A549 (cell line): Measurements from ENCODE around the gene FAM163B. TPM values are rescaled to one million over a fixed set of nuclear protein-coding genes. Genes with fewer than 3 reads are reported as not detected.
A peak's percentile ranks its signal among the peaks of the same experiment; 100 is the strongest.

Experiments
- ATAC-seq, 2 experiments: fragments of 200-7000 bp in 1 of 2; fragments of >200 bp in 1 of 2; cut with Nextera tagmentation in 1 of 2; cut with Tn5 transposase in 1 of 2; 3 replicates each; pipeline versions ENCODE4 v1.8.0 to v1.9.1; 2018 to 2020; ENCODE audit warnings: mild to moderate bottlenecking in 1 of 2, moderate library complexity in 1 of 2
- CTCF ChIA-PET: fragments of 300-600 bp; sonication (Branson Sonifier 250); formaldehyde crosslinking; extraction: SDS; loops from one replicate; lab custom pipeline; 2021; ENCODE audit warnings: antibody characterized with exemption, inconsistent platforms; lab: Yijun Ruan, JAX
- POLR2A ChIA-PET: fragments of 350-600 bp; formaldehyde crosslinking; extraction: SDS; loops from one replicate; lab custom pipeline; 2021; ENCODE audit warnings: antibody characterized with exemption, inconsistent platforms; lab: Yijun Ruan, JAX
- DNase-seq, 2 experiments: peaks; one replicate each; pipeline versions ENCODE4 v3.0.0 to v3.0.0-alpha.2; 2011 to 2016; ENCODE audit warnings: low read depth in 1 of 2, low spot score in 1 of 2
- FAIRE-seq: peaks from 2 replicates; lab custom pipeline; 2011; peaks lifted over from hg19 to GRCh38; lab: Jason Lieb, UNC
- H3K27ac ChIP-seq, 2 experiments: fragments of >200 bp; sonication (Bioruptor Twin); formaldehyde crosslinking; 3 replicates each; pipeline ENCODE4 v1.5.1; 2016 to 2017
- H3K4me1 ChIP-seq: fragments of >200 bp; sonication (Bioruptor Twin); formaldehyde crosslinking; 3 replicates; pipeline ENCODE4 v1.6.1; 2016
- H3K4me2 ChIP-seq: fragments of >200 bp; sonication (Bioruptor Twin); formaldehyde crosslinking; 3 replicates; pipeline ENCODE4 v1.6.1; 2016
- H3K4me3 ChIP-seq: fragments of >200 bp; sonication (Bioruptor Twin); formaldehyde crosslinking; 3 replicates; pipeline ENCODE4 v1.5.1; 2016
- H3K9me3 ChIP-seq: fragments of >200 bp; sonication (Bioruptor Twin); formaldehyde crosslinking; 3 replicates; pipeline ENCODE4 v1.6.1; 2016
- CBX2 ChIP-seq: fragments of 200-600 bp; sonication (generic); IDR thresholded peaks from 2 replicates; pipeline ENCODE4 v1.6.1; 2016; ENCODE audit warnings: low read depth, mild to moderate bottlenecking, borderline replicate concordance
- CBX8 ChIP-seq: fragments of 200-600 bp; sonication (generic); IDR thresholded peaks from 2 replicates; pipeline ENCODE4 v1.6.1; 2016
- EP300 ChIP-seq, 2 experiments: fragments of >200 bp; sonication (Bioruptor Twin); formaldehyde crosslinking; IDR thresholded peaks; 2 replicates in 1 of 2; 3 replicates in 1 of 2; pipeline ENCODE4 v1.6.1; 2016 to 2017
- FOXS1 ChIP-seq: fragments of 250-450 bp; sonication (Bioruptor Pico); IDR thresholded peaks from 2 replicates; pipeline ENCODE4 v1.5.0; 2020; ENCODE audit warnings: mild to moderate bottlenecking, moderate library complexity
- GATA3 ChIP-seq: IDR thresholded peaks from 2 replicates; pipeline ENCODE4 v1.6.1; 2012; ENCODE audit warnings: borderline replicate concordance
- HEYL ChIP-seq: fragments of 250-450 bp; sonication (Bioruptor Pico); IDR thresholded peaks from 2 replicates; pipeline ENCODE4 v1.8.0; 2021; ENCODE audit warnings: mild to moderate bottlenecking, moderate library complexity
- JUN ChIP-seq, 2 experiments: fragments of >200 bp; sonication (Bioruptor Twin); formaldehyde crosslinking; IDR thresholded peaks; 2 replicates in 1 of 2; 3 replicates in 1 of 2; pipeline ENCODE4 v1.6.1; 2016 to 2017
- JUNB ChIP-seq: fragments of >200 bp; sonication (Bioruptor Twin); formaldehyde crosslinking; IDR thresholded peaks from 2 replicates; pipeline ENCODE4 v1.6.1; 2016
- KDM5A ChIP-seq: fragments of 200-600 bp; sonication (generic); IDR thresholded peaks from 2 replicates; pipeline ENCODE4 v1.6.1; 2016; ENCODE audit warnings: antibody characterized with exemption, mild to moderate bottlenecking
- MYC ChIP-seq: IDR thresholded peaks from 2 replicates; pipeline ENCODE4 v1.6.1; 2012; ENCODE audit warnings: mild to moderate bottlenecking, inconsistent platforms, low read length, improper control_type of control experiment, borderline replicate concordance
- POLR2AphosphoS2 ChIP-seq: conservative IDR thresholded peaks from 2 replicates; pipeline ENCODE4 v1.6.1; 2012; ENCODE audit warnings: low read length, improper control_type of control experiment, inconsistent platforms
- RFX5 ChIP-seq: fragments of 450-650 bp; IDR thresholded peaks from 2 replicates; pipeline ENCODE4 v1.7.1; 2014; ENCODE audit warnings: antibody characterized with exemption, mild to moderate bottlenecking, moderate library complexity
- SMC3 ChIP-seq: fragments of >200 bp; sonication (Bioruptor Twin); formaldehyde crosslinking; IDR thresholded peaks from 3 replicates; pipeline ENCODE4 v1.6.1; 2018; ENCODE audit warnings: inconsistent platforms
- TFCP2L1 ChIP-seq: fragments of 250-450 bp; sonication (Bioruptor Pico); IDR thresholded peaks from 2 replicates; pipeline ENCODE4 v1.5.0; 2021; ENCODE audit warnings: mild to moderate bottlenecking
- TP53 ChIP-seq: fragments of 250-450 bp; sonication (Bioruptor Pico); IDR thresholded peaks from 2 replicates; pipeline ENCODE4 v1.5.0; 2021; ENCODE audit warnings: mild to moderate bottlenecking, moderate library complexity
- ZC3H11A ChIP-seq: fragments of 450-650 bp; IDR thresholded peaks from 2 replicates; pipeline ENCODE4 v1.6.1; 2014; ENCODE audit warnings: antibody characterized with exemption, mild to moderate bottlenecking
- ZSCAN20 ChIP-seq: fragments of 250-450 bp; sonication (Bioruptor Pico); IDR thresholded peaks from 2 replicates; pipeline ENCODE4 v1.8.0; 2022; ENCODE audit warnings: mild to moderate bottlenecking, moderate library complexity
- WGBS: methylation state at CpG from one replicate; pipeline ENCODE4 v1.1.6; 2017; ENCODE audit errors: missing lambda C conversion rate; 5-methylcytosine and 5-hydroxymethylcytosine counted together
- polyA plus RNA-seq, 4 experiments: library from polyadenylated mRNA; depleted of rRNA in 3 of 4; stranded (reverse); fragments of >200 nt; fragmentation: RNase III in 1 of 4; extraction: RNeasy Plus Mini Kit Qiagen cat#74134 plus additional on column Dnase treatment in 1 of 4; gene quantifications; 2 replicates in 3 of 4; 3 replicates in 1 of 4; pipeline ENCODE4 v1.2.3, GENCODE V29; 2011 to 2017
- TF ChIP-seq, protein P1 (sequence below): fragments of >200 bp; sonication (Bioruptor Twin); formaldehyde crosslinking; IDR thresholded peaks from 3 replicates; pipeline ENCODE4 v1.5.1; 2016
- TF ChIP-seq, protein P2 (sequence below): fragments of 250-450 bp; sonication (Bioruptor Pico); IDR thresholded peaks from 2 replicates; pipeline ENCODE4 v1.5.0; 2021; ENCODE audit warnings: mild to moderate bottlenecking, moderate library complexity, borderline replicate concordance
- TF ChIP-seq, protein P3 (sequence below): fragments of 250-450 bp; sonication (Bioruptor Pico); IDR thresholded peaks from 2 replicates; pipeline ENCODE4 v1.5.0; 2020; ENCODE audit warnings: low read depth, mild to moderate bottlenecking, moderate library complexity
- TF ChIP-seq, protein P4 (sequence below): fragments of 200-600 bp; sonication (generic); IDR thresholded peaks from 2 replicates; pipeline ENCODE4 v1.6.1; 2016; ENCODE audit warnings: antibody characterized with exemption, mild to moderate bottlenecking, moderate library complexity
- TF ChIP-seq, protein P5 (sequence below): IDR thresholded peaks from 2 replicates; pipeline ENCODE4 v1.6.1; 2012

Gene FAM163B
- polyA plus RNA-seq, 2 of the 4 experiments (the other 2 are of a cell fraction): not detected

DNA sequence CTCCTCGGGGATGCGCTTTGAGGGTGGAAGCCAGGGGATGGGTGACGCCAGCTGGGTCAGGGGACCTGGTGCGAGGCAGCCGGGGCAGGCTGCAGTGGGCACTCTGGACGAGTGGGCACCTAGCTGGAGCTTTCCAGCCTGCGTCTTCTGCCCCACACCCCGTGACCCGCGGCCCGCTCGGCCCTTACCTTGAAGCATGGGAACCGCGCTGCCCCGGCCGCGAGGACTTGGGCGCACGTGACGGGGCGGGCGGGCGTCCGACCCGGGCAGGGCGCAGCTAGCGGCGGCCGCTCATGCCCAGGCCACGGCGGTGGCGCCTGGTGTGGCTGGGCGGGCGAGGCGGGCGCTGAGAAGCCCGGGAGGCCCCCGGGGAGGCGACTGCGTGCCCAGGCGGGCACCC lies 300 bp downstream of the FAM163B start:
- FAIRE-seq (no peak), ATAC-seq (no peak), DNase-seq (no peak)
- H3K9me3 ChIP-seq: no peaks in the 10 kb centered on the region
- TF ChIP-seq RFX5 (no peak), JUN (IDR thresholded peaks at IDR 0.05) (no peak), EP300 (IDR thresholded peaks at IDR 0.05) (no peak), MYC (no peak), KDM5A (no peak), ZSCAN20 (CRISPR knock-in tag) (no peak), CBX2 (no peak)
- TF ChIP-seq, protein P1, sequence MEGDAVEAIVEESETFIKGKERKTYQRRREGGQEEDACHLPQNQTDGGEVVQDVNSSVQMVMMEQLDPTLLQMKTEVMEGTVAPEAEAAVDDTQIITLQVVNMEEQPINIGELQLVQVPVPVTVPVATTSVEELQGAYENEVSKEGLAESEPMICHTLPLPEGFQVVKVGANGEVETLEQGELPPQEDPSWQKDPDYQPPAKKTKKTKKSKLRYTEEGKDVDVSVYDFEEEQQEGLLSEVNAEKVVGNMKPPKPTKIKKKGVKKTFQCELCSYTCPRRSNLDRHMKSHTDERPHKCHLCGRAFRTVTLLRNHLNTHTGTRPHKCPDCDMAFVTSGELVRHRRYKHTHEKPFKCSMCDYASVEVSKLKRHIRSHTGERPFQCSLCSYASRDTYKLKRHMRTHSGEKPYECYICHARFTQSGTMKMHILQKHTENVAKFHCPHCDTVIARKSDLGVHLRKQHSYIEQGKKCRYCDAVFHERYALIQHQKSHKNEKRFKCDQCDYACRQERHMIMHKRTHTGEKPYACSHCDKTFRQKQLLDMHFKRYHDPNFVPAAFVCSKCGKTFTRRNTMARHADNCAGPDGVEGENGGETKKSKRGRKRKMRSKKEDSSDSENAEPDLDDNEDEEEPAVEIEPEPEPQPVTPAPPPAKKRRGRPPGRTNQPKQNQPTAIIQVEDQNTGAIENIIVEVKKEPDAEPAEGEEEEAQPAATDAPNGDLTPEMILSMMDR: no peak
- TF ChIP-seq, protein P2, sequence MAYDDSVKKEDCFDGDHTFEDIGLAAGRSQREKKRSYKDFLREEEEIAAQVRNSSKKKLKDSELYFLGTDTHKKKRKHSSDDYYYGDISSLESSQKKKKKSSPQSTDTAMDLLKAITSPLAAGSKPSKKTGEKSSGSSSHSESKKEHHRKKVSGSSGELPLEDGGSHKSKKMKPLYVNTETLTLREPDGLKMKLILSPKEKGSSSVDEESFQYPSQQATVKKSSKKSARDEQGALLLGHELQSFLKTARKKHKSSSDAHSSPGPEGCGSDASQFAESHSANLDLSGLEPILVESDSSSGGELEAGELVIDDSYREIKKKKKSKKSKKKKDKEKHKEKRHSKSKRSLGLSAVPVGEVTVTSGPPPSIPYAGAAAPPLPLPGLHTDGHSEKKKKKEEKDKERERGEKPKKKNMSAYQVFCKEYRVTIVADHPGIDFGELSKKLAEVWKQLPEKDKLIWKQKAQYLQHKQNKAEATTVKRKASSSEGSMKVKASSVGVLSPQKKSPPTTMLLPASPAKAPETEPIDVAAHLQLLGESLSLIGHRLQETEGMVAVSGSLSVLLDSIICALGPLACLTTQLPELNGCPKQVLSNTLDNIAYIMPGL: no peak
- POLR2A ChIA-PET: no interaction called here
- H3K4me3 ChIP-seq: no peak overlapping the region; the same call in 2 of the 3 replicates
- no peaks in the 10 kb centered on the region for H3K4me1 ChIP-seq
- WGBS: no CpG with 5 or more reads among the region's 41 CpGs
- CTCF ChIA-PET: interaction anchor here (1.2 kb wide), 1 partner anchor 277 kb away, joined by 3 read pairs; no protein-coding TSS in a partner anchor
- H3K27ac ChIP-seq: no peak overlapping the region
- peak overlapping the region; percentile 57; the same call in 2 of the 3 replicates for H3K4me2 ChIP-seq

DNA sequence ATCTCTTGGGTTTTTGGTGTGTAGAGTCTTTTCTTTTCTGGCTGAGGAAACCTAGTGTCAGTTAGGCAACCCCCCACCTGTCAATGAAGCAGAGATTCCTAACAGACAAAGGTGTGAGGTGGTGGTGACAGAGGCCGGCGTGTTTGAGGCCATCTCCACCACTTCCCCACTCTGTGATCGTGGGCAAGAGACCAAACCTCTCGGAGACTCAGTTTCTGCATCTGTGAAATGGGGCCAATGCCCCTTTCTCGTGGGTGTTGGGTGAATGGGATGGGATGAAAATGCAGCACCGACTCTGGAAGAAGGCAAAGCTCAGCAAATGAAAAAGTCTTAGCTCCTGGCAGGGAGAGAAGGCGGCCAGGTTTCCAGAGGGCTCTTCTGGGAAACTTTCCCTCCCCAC lies 807 bp downstream of the FAM163B start:
- Histone ChIP-seq H3K4me2 (no peak overlapping the region), H3K4me3 (no peak overlapping the region), H3K4me1 (no peaks in the 10 kb centered on the region), H3K9me3 (no peaks in the 10 kb centered on the region), H3K27ac (no peak overlapping the region)
- ChIA-PET CTCF (interaction anchor here (1.2 kb wide), 1 partner anchor 278 kb away, joined by 3 read pairs; no protein-coding TSS in a partner anchor), POLR2A (no interaction called here)
- no peak for FAIRE-seq
- no peak for TF ChIP-seq TFCP2L1 (CRISPR knock-in tag)
- TF ChIP-seq TP53 (CRISPR knock-in tag): no peak
- no peak for TF ChIP-seq JUNB
- no peak for TF ChIP-seq GATA3
- TF ChIP-seq SMC3: no peak
- no peak for TF ChIP-seq FOXS1 (CRISPR knock-in tag)
- TF ChIP-seq HEYL (CRISPR knock-in tag): no peak
- TF ChIP-seq, protein P3, sequence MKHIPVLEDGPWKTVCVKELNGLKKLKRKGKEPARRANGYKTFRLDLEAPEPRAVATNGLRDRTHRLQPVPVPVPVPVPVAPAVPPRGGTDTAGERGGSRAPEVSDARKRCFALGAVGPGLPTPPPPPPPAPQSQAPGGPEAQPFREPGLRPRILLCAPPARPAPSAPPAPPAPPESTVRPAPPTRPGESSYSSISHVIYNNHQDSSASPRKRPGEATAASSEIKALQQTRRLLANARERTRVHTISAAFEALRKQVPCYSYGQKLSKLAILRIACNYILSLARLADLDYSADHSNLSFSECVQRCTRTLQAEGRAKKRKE (CRISPR knock-in tag): no peak
- TF ChIP-seq CBX8: no peak
- TF ChIP-seq, protein P4, sequence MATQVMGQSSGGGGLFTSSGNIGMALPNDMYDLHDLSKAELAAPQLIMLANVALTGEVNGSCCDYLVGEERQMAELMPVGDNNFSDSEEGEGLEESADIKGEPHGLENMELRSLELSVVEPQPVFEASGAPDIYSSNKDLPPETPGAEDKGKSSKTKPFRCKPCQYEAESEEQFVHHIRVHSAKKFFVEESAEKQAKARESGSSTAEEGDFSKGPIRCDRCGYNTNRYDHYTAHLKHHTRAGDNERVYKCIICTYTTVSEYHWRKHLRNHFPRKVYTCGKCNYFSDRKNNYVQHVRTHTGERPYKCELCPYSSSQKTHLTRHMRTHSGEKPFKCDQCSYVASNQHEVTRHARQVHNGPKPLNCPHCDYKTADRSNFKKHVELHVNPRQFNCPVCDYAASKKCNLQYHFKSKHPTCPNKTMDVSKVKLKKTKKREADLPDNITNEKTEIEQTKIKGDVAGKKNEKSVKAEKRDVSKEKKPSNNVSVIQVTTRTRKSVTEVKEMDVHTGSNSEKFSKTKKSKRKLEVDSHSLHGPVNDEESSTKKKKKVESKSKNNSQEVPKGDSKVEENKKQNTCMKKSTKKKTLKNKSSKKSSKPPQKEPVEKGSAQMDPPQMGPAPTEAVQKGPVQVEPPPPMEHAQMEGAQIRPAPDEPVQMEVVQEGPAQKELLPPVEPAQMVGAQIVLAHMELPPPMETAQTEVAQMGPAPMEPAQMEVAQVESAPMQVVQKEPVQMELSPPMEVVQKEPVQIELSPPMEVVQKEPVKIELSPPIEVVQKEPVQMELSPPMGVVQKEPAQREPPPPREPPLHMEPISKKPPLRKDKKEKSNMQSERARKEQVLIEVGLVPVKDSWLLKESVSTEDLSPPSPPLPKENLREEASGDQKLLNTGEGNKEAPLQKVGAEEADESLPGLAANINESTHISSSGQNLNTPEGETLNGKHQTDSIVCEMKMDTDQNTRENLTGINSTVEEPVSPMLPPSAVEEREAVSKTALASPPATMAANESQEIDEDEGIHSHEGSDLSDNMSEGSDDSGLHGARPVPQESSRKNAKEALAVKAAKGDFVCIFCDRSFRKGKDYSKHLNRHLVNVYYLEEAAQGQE: no peak
- no peak for TF ChIP-seq POLR2AphosphoS2
- TF ChIP-seq, protein P5, sequence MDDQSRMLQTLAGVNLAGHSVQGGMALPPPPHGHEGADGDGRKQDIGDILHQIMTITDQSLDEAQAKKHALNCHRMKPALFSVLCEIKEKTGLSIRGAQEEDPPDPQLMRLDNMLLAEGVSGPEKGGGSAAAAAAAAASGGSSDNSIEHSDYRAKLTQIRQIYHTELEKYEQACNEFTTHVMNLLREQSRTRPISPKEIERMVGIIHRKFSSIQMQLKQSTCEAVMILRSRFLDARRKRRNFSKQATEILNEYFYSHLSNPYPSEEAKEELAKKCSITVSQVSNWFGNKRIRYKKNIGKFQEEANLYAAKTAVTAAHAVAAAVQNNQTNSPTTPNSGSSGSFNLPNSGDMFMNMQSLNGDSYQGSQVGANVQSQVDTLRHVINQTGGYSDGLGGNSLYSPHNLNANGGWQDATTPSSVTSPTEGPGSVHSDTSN: no peak
- no peak for TF ChIP-seq ZC3H11A
- 23% methylated on average over 7 of the region's 7 CpGs for WGBS
- DNase-seq: no peak
- no peak for ATAC-seq
